Upper lobe of left lung (tissue), 6 donors: Measurements from ENCODE around the gene VPS13A. TPM values are rescaled to one million over a fixed set of nuclear protein-coding genes. Genes with fewer than 3 reads are reported as not detected.

Experiments
- ATAC-seq, 2 donors: fragments of 200-7000 bp; cut with Tn5 transposase; one replicate each; pipeline ENCODE4 v1.9.1; 2022; ENCODE audit warnings: mild to moderate bottlenecking in 2 of 2, moderate library complexity in 2 of 2; ENCODE audit not compliant: low FRiP score in 2 of 2
- DNase-seq, 2 donors: peaks; one replicate each; pipeline ENCODE4 v3.0.0-alpha.2; 2019 to 2020
- H3K27ac ChIP-seq, 4 donors: fragments of 200-600 bp; sonication (generic); one replicate each; pipeline ENCODE4 v1.5.1; 2016 to 2019
- H3K27me3 ChIP-seq, 4 donors: fragments of 200-600 bp; sonication (generic); one replicate each; pipeline ENCODE4 v1.5.1; 2017 to 2019
- H3K36me3 ChIP-seq, 4 donors: fragments of 200-600 bp; sonication (generic); one replicate each; pipeline ENCODE4 v1.5.1; 2016 to 2019
- H3K4me1 ChIP-seq, 4 donors: fragments of 200-600 bp; sonication (generic); one replicate each; pipeline ENCODE4 v1.5.1; 2018 to 2019
- H3K4me3 ChIP-seq, 4 donors: fragments of 200-600 bp; sonication (generic); one replicate each; pipeline ENCODE4 v1.5.1; 2017 to 2019; ENCODE audit warnings: mild to moderate bottlenecking in 2 of 4, moderate library complexity in 1 of 4
- H3K9me3 ChIP-seq, 4 donors: fragments of 200-600 bp; sonication (generic); one replicate each; pipeline ENCODE4 v1.5.1; 2018 to 2019
- EP300 ChIP-seq, 4 donors: sonication (generic); formaldehyde crosslinking; IDR thresholded peaks; one replicate each; pipeline ENCODE4 v1.5.1; 2017; ENCODE audit warnings: antibody characterized with exemption in 4 of 4, control low read depth in 2 of 4
- POLR2A ChIP-seq, 4 donors: fragments of 450-650 bp; IDR thresholded peaks; one replicate each; pipeline ENCODE4 v1.5.1; 2016 to 2017; ENCODE audit warnings: antibody characterized with exemption in 4 of 4, mild to moderate bottlenecking in 2 of 4
- POLR2AphosphoS5 ChIP-seq, 2 donors: sonication (generic); formaldehyde crosslinking; IDR thresholded peaks; one replicate each; pipeline ENCODE4 v1.5.1; 2017; ENCODE audit warnings: antibody characterized with exemption in 2 of 2
- WGBS, 2 donors: methylation state at CpG; one replicate each; pipeline ENCODE4 v1.1.5; 2017 to 2018; 5-methylcytosine and 5-hydroxymethylcytosine counted together
- total RNA-seq, 6 donors: library from RNA; depleted of rRNA in 4 of 6; stranded (reverse); fragments of >200 nt in 4 of 6; gene quantifications; one replicate each; pipeline versions ENCODE4 v1.1.0 to v1.2.1, GENCODE V29; 2016 to 2021
- TF ChIP-seq, protein P1 (sequence below), 6 experiments: fragments of 450-650 bp in 4 of 6; fragments of 200-600 bp in 2 of 6; sonication (generic) in 2 of 6; IDR thresholded peaks; one replicate each; pipeline ENCODE4 v1.5.1; 2016 to 2019; ENCODE audit warnings: antibody characterized with exemption in 6 of 6
- donor health status: DM: no; HTN: no; CAD: no; lungs with moderate emphysema.
- donor health status: DM: no; HTN: yes; CAD: no; lungs with severe emphysema.

Gene VPS13A
- total RNA-seq, 6 donors from 2014 or later, result 21.6 to 90.0 (median 31.4) TPM

- no peaks in the 10 kb centered on the region for H3K27me3 ChIP-seq
- peaks cover 0 to 4% (median 0%) of the 10 kb centered on the region in 4 donors for H3K4me1 ChIP-seq
- H3K36me3 ChIP-seq, result no peaks in the 10 kb centered on the region
- no peak overlapping the region for H3K27ac ChIP-seq
- H3K4me3 ChIP-seq, result no peak overlapping the region
- WGBS, 2 donors, result 78 to 81% methylated on average over 5 of the region's 5 CpGs
- peaks cover 0 to 8% (median 0%) of the 10 kb centered on the region in 4 donors for H3K9me3 ChIP-seq
- TF ChIP-seq POLR2AphosphoS5 (IDR thresholded peaks at IDR 0.05) (no peak), EP300 (IDR thresholded peaks at IDR 0.05) (no peak), POLR2A (IDR thresholded peaks at IDR 0.05) (no peak)
- TF ChIP-seq, protein P1, sequence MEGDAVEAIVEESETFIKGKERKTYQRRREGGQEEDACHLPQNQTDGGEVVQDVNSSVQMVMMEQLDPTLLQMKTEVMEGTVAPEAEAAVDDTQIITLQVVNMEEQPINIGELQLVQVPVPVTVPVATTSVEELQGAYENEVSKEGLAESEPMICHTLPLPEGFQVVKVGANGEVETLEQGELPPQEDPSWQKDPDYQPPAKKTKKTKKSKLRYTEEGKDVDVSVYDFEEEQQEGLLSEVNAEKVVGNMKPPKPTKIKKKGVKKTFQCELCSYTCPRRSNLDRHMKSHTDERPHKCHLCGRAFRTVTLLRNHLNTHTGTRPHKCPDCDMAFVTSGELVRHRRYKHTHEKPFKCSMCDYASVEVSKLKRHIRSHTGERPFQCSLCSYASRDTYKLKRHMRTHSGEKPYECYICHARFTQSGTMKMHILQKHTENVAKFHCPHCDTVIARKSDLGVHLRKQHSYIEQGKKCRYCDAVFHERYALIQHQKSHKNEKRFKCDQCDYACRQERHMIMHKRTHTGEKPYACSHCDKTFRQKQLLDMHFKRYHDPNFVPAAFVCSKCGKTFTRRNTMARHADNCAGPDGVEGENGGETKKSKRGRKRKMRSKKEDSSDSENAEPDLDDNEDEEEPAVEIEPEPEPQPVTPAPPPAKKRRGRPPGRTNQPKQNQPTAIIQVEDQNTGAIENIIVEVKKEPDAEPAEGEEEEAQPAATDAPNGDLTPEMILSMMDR (IDR thresholded peaks at IDR 0.05), result no peak
- ATAC-seq (no peak), DNase-seq (no peak)
Observed at GRCh38 chr9:77469515-77470231, 292.3 kb downstream of the VPS13A start.

Other genes with a start within 250 kb of the VPS13A start
- gene FOXB2, start 157.9 kb upstream of the VPS13A start, total RNA-seq, result not detected